Endometrium (tissue), 2 donors: ENCODE results near the gene NTNG2.
"Not testable (repeated sequence)": the region's sequence is repeated elsewhere in the genome, so short reads cannot be mapped to it uniquely, and the experiment has no call there.

Source experiments
- FAIRE-seq: peaks from 2 replicates; lab custom pipeline; 2012; peaks lifted over from hg19 to GRCh38; lab: Jason Lieb, UNC
- donor health status: control.
- donor health status: control.

NTNG2 gene

GRCh38 chr9:132250324-132251262 lies 88.7 kb downstream of the NTNG2 start:
- no peak for FAIRE-seq

GRCh38 chr9:132260846-132261245 lies 99.0 kb downstream of the NTNG2 start:
- no peak for FAIRE-seq

GRCh38 chr9:132266017-132266416 lies 104.2 kb downstream of the NTNG2 start:
- FAIRE-seq: no peak

- no peak for FAIRE-seq
Observed at GRCh38 chr9:132267660-132268059, 105.8 kb downstream of the NTNG2 start.

GRCh38 chr9:132268725-132269352 lies 107.0 kb downstream of the NTNG2 start:
- FAIRE-seq: peak; percentile 57

- FAIRE-seq: not testable (repeated sequence)
Observed at GRCh38 chr9:132269704-132270516, 108.1 kb downstream of the NTNG2 start.

- no peak for FAIRE-seq
Observed at GRCh38 chr9:132274861-132275260, 113.0 kb downstream of the NTNG2 start.

- no peak for FAIRE-seq
Observed at GRCh38 chr9:132283165-132283564, 121.3 kb downstream of the NTNG2 start.

GRCh38 chr9:132283863-132284262 lies 122.0 kb downstream of the NTNG2 start:
- FAIRE-seq: no peak

- no peak for FAIRE-seq
Observed at GRCh38 chr9:132287256-132287760, 125.5 kb downstream of the NTNG2 start.

GRCh38 chr9:132288361-132288760 lies 126.5 kb downstream of the NTNG2 start:
- FAIRE-seq: no peak

- no peak for FAIRE-seq
Observed at GRCh38 chr9:132288966-132289365, 127.1 kb downstream of the NTNG2 start.

GRCh38 chr9:132293145-132293721 lies 131.4 kb downstream of the NTNG2 start:
- no peak for FAIRE-seq
